Epithelial cell of esophagus (primary cell): ENCODE measurements around the gene ASTN2.
A peak's percentile ranks its signal among the peaks of the same experiment; 100 is the strongest.

Experiments used
- DNase-seq: peaks from one replicate; pipeline ENCODE4 v3.0.0; 2010; ENCODE audit warnings: low read depth
- H3K4me3 ChIP-seq: 2 replicates; pipeline ENCODE4 v1.5.1; 2011; ENCODE audit warnings: mild to moderate bottlenecking, low read length, control low read depth
- CTCF ChIP-seq: IDR thresholded peaks from 2 replicates; pipeline ENCODE4 v1.5.1; 2011; ENCODE audit warnings: low read depth, mild to moderate bottlenecking, low read length, control low read depth, inconsistent platforms; ENCODE audit not compliant: insufficient read depth; ENCODE audit errors: missing control alignments

The ASTN2 gene

GRCh38 chr9:116549061-116549664 is 865.7 kb downstream of the ASTN2 start:
- no peak overlapping the region for H3K4me3 ChIP-seq
- TF ChIP-seq CTCF = no peak
- peak; percentile 98 for DNase-seq

- no peak for DNase-seq
- no peak for TF ChIP-seq CTCF
- no peak overlapping the region for H3K4me3 ChIP-seq
Measured at GRCh38 chr9:116547729-116548426, 867.0 kb downstream of the ASTN2 start.

- no peak overlapping the region for H3K4me3 ChIP-seq
- peak; percentile 50 for DNase-seq
- no peak for TF ChIP-seq CTCF
Measured at GRCh38 chr9:116546711-116547581, 867.9 kb downstream of the ASTN2 start.

GRCh38 chr9:116544896-116545295 is 870.0 kb downstream of the ASTN2 start:
- no peak overlapping the region for H3K4me3 ChIP-seq
- DNase-seq = no peak
- TF ChIP-seq CTCF = no peak

GRCh38 chr9:116543731-116544400 is 871.0 kb downstream of the ASTN2 start:
- H3K4me3 ChIP-seq = no peak overlapping the region
- TF ChIP-seq CTCF = no peak
- no peak for DNase-seq

- no peak for TF ChIP-seq CTCF
- DNase-seq = no peak
- no peak overlapping the region for H3K4me3 ChIP-seq
Measured at GRCh38 chr9:116541402-116541801, 873.5 kb downstream of the ASTN2 start.
